ENCODE results near the gene LPP. TPM values are rescaled to one million over a fixed set of nuclear protein-coding genes. Genes with fewer than 3 reads are reported as not detected.

LPP gene
- total RNA-seq, 1 experiment from 2014 or later = 148 TPM

- H3K4me3 ChIP-seq = no peak overlapping the region
- TF ChIP-seq EZH2 (IDR thresholded peaks at IDR 0.05; ENCODE audit: low read depth) (no peak), CTCF (conservative IDR thresholded peaks at IDR 0.05) (no peak)
- H4K20me1 ChIP-seq (ENCODE audit: insufficient read depth) = no peaks in the 10 kb centered on the region
- H3K9me2 ChIP-seq (ENCODE audit: insufficient read depth) = no peaks in the 10 kb centered on the region
- no peak overlapping the region for H2AFZ ChIP-seq
- intact Hi-C loops (cut with micrococcal nuclease; ENCODE audit: unreplicated experiment) = no loop called here
- no peak overlapping the region for H3K27ac ChIP-seq
- H3K79me2 ChIP-seq (ENCODE audit: low read depth) = peaks cover 8% of the 10 kb centered on the region; the same call in 1 of the 2 replicates
- 0 out of 2 replicates have a peak, but pooled peaks cover 5% of the 10 kb centered on the region for H3F3A ChIP-seq (ENCODE audit: insufficient read depth, low read depth)
- H3K27me3 ChIP-seq (ENCODE audit: insufficient read depth, low read depth) = no peaks in the 10 kb centered on the region
- ChIA-PET POLR2A (ENCODE audit: unreplicated experiment) (no interaction called here), CTCF (no interaction called here)
- DNase-seq = no peak
- H3K4me1 ChIP-seq (replicated peaks; ENCODE audit: insufficient read depth) = no peaks in the 10 kb centered on the region
- BruUV-seq (replicated peaks) = no TSS peak
- peaks cover 5% of the 10 kb centered on the region; the same call in 1 of the 2 replicates for H3K9me3 ChIP-seq (ENCODE audit: insufficient read depth, low read depth)
- 0 out of 2 replicates have a peak, but pooled peaks cover 13% of the 10 kb centered on the region for H3K36me3 ChIP-seq (ENCODE audit: low read depth)
- H3K4me2 ChIP-seq = no peak overlapping the region
Measured at GRCh38 chr3:188332085-188332484, 178.1 kb downstream of the LPP start.

- no peaks in the 10 kb centered on the region for H3K27me3 ChIP-seq (ENCODE audit: insufficient read depth, low read depth)
- TF ChIP-seq EZH2 (IDR thresholded peaks at IDR 0.05; ENCODE audit: low read depth) = no peak
- no peak for TF ChIP-seq CTCF (conservative IDR thresholded peaks at IDR 0.05)
- H4K20me1 ChIP-seq (ENCODE audit: insufficient read depth) = no peaks in the 10 kb centered on the region
- CTCF ChIA-PET = interaction anchor here (0.6 kb wide), 1 partner anchor 12 kb away, joined by 3 read pairs; no protein-coding TSS in a partner anchor
- POLR2A ChIA-PET (ENCODE audit: unreplicated experiment) = no interaction called here
- H3K4me3 ChIP-seq = no peak overlapping the region
- BruUV-seq (replicated peaks) = no TSS peak
- DNase-seq = no peak
- H3K4me1 ChIP-seq (replicated peaks; ENCODE audit: insufficient read depth) = no peaks in the 10 kb centered on the region
- H3K9me2 ChIP-seq (ENCODE audit: insufficient read depth) = no peaks in the 10 kb centered on the region
- H3K36me3 ChIP-seq (ENCODE audit: low read depth) = no peaks in the 10 kb centered on the region
- H2AFZ ChIP-seq = no peak overlapping the region
- H3K79me2 ChIP-seq (ENCODE audit: low read depth) = peaks cover 13% of the 10 kb centered on the region
- 0 out of 2 replicates have a peak, but pooled peaks cover 5% of the 10 kb centered on the region for H3F3A ChIP-seq (ENCODE audit: insufficient read depth, low read depth)
- H3K9me3 ChIP-seq (ENCODE audit: insufficient read depth, low read depth) = no peaks in the 10 kb centered on the region
- intact Hi-C loops (cut with micrococcal nuclease; ENCODE audit: unreplicated experiment) = no loop called here
- H3K4me2 ChIP-seq = no peak overlapping the region
- no peak overlapping the region for H3K27ac ChIP-seq
Measured at GRCh38 chr3:188335656-188336055, 181.7 kb downstream of the LPP start.

GRCh38 chr3:188336178-188336577, 182.2 kb downstream of the LPP start:
- no peak overlapping the region for H3K27ac ChIP-seq
- H3K4me2 ChIP-seq = no peak overlapping the region
- CTCF ChIA-PET = no interaction called here
- peaks cover 13% of the 10 kb centered on the region for H3K79me2 ChIP-seq (ENCODE audit: low read depth)
- no peaks in the 10 kb centered on the region for H3K27me3 ChIP-seq (ENCODE audit: insufficient read depth, low read depth)
- H3F3A ChIP-seq (ENCODE audit: insufficient read depth, low read depth) = 0 out of 2 replicates have a peak, but pooled peaks cover 5% of the 10 kb centered on the region
- no peaks in the 10 kb centered on the region for H3K4me1 ChIP-seq (replicated peaks; ENCODE audit: insufficient read depth)
- H2AFZ ChIP-seq = no peak overlapping the region
- DNase-seq = no peak
- no peak overlapping the region for H3K4me3 ChIP-seq
- no peaks in the 10 kb centered on the region for H3K9me2 ChIP-seq (ENCODE audit: insufficient read depth)
- BruUV-seq (replicated peaks) = no TSS peak
- 0 out of 2 replicates have a peak, but pooled peaks cover 2% of the 10 kb centered on the region for H3K36me3 ChIP-seq (ENCODE audit: low read depth)
- H3K9me3 ChIP-seq (ENCODE audit: insufficient read depth, low read depth) = no peaks in the 10 kb centered on the region
- TF ChIP-seq EZH2 (IDR thresholded peaks at IDR 0.05; ENCODE audit: low read depth) (no peak), CTCF (conservative IDR thresholded peaks at IDR 0.05) (no peak)
- intact Hi-C loops (cut with micrococcal nuclease; ENCODE audit: unreplicated experiment) = no loop called here
- POLR2A ChIA-PET (ENCODE audit: unreplicated experiment) = no interaction called here
- H4K20me1 ChIP-seq (ENCODE audit: insufficient read depth) = no peaks in the 10 kb centered on the region

Measured in PC-9 (cell line).